Measurements from ENCODE around the gene TMEM80. TPM values are rescaled to one million over a fixed set of nuclear protein-coding genes. Genes with fewer than 3 reads are reported as not detected.
A peak's percentile ranks its signal among the peaks of the same experiment; 100 is the strongest.

Gene TMEM80
- total RNA-seq, 1 donor from 2014 or later: 38.7 TPM

GRCh38 chr11:708511-708910 lies 12.9 kb downstream of the TMEM80 start:
- H3K4me1 Mint-ChIP-seq: peaks cover 10% of the 10 kb centered on the region
- no peaks in the 10 kb centered on the region for H3F3A ChIP-seq (ENCODE audit: low read depth)
- H3K27me3 Mint-ChIP-seq (ENCODE audit: insufficient read depth, low read depth): peaks cover 15% of the 10 kb centered on the region
- no peaks in the 10 kb centered on the region for H3K79me2 ChIP-seq (ENCODE audit: low read depth)
- no peak overlapping the region for H3K9ac ChIP-seq
- H3K4me3 ChIP-seq: no peak overlapping the region
- TF ChIP-seq EZH2phosphoT487 (IDR thresholded peaks at IDR 0.05) (no peak), EZH2 (IDR thresholded peaks at IDR 0.05) (no peak)
- TF ChIP-seq, protein P1, sequence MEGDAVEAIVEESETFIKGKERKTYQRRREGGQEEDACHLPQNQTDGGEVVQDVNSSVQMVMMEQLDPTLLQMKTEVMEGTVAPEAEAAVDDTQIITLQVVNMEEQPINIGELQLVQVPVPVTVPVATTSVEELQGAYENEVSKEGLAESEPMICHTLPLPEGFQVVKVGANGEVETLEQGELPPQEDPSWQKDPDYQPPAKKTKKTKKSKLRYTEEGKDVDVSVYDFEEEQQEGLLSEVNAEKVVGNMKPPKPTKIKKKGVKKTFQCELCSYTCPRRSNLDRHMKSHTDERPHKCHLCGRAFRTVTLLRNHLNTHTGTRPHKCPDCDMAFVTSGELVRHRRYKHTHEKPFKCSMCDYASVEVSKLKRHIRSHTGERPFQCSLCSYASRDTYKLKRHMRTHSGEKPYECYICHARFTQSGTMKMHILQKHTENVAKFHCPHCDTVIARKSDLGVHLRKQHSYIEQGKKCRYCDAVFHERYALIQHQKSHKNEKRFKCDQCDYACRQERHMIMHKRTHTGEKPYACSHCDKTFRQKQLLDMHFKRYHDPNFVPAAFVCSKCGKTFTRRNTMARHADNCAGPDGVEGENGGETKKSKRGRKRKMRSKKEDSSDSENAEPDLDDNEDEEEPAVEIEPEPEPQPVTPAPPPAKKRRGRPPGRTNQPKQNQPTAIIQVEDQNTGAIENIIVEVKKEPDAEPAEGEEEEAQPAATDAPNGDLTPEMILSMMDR (IDR thresholded peaks at IDR 0.05): no peak
- no peak overlapping the region for H3K27ac Mint-ChIP-seq
- H2AFZ ChIP-seq (replicated peaks): no peak overlapping the region
- peaks cover 15% of the 10 kb centered on the region for H3K4me1 ChIP-seq
- H3K9me3 ChIP-seq (ENCODE audit: low read depth): no peaks in the 10 kb centered on the region
- no peak overlapping the region for H3K4me3 Mint-ChIP-seq
- H3K27ac ChIP-seq: no peak overlapping the region
- no peak overlapping the region for H3K4me2 ChIP-seq
- peaks cover 22% of the 10 kb centered on the region for H3K27me3 ChIP-seq
- H3K9me3 Mint-ChIP-seq: no peaks in the 10 kb centered on the region
- DNase-seq (ENCODE audit: low spot score): no peak
- peaks cover 14% of the 10 kb centered on the region for H4K20me1 ChIP-seq (ENCODE audit: low read depth)
- no peaks in the 10 kb centered on the region for H3K36me3 ChIP-seq
- no peaks in the 10 kb centered on the region for H3K36me3 Mint-ChIP-seq

- Histone ChIP-seq H4K20me1 (ENCODE audit: low read depth) (peaks cover 8% of the 10 kb centered on the region), H3F3A (ENCODE audit: low read depth) (no peaks in the 10 kb centered on the region), H3K79me2 (ENCODE audit: low read depth) (no peaks in the 10 kb centered on the region), H3K27ac (no peak overlapping the region), H3K4me1 (peaks cover 15% of the 10 kb centered on the region), H3K4me2 (no peak overlapping the region), H3K4me3 (no peak overlapping the region), H3K9ac (no peak overlapping the region), H3K36me3 (no peaks in the 10 kb centered on the region), H3K9me3 (ENCODE audit: low read depth) (no peaks in the 10 kb centered on the region), H2AFZ (replicated peaks) (no peak overlapping the region), H3K27me3 (peaks cover 22% of the 10 kb centered on the region)
- Mint-ChIP-seq H3K27me3 (ENCODE audit: insufficient read depth, low read depth) (peaks cover 14% of the 10 kb centered on the region), H3K27ac (no peak overlapping the region), H3K4me1 (peaks cover 10% of the 10 kb centered on the region), H3K4me3 (no peak overlapping the region), H3K36me3 (no peaks in the 10 kb centered on the region), H3K9me3 (no peaks in the 10 kb centered on the region)
- DNase-seq (ENCODE audit: low spot score): no peak
- TF ChIP-seq, protein P1 (IDR thresholded peaks at IDR 0.05): no peak
- no peak for TF ChIP-seq EZH2 (IDR thresholded peaks at IDR 0.05)
- TF ChIP-seq EZH2phosphoT487 (IDR thresholded peaks at IDR 0.05): no peak
These were observed 13.7 kb downstream of the TMEM80 start for GRCh38 chr11:709109-709997.

- Histone ChIP-seq H3F3A (ENCODE audit: low read depth) (no peaks in the 10 kb centered on the region), H3K4me2 (no peak overlapping the region), H3K36me3 (no peaks in the 10 kb centered on the region), H3K4me3 (no peak overlapping the region), H3K27me3 (peaks cover 4% of the 10 kb centered on the region), H4K20me1 (ENCODE audit: low read depth) (no peaks in the 10 kb centered on the region), H3K4me1 (no peaks in the 10 kb centered on the region), H3K9ac (no peak overlapping the region), H3K79me2 (ENCODE audit: low read depth) (no peaks in the 10 kb centered on the region), H3K9me3 (ENCODE audit: low read depth) (no peaks in the 10 kb centered on the region), H3K27ac (no peak overlapping the region), H2AFZ (replicated peaks) (no peak overlapping the region)
- no peak for DNase-seq (ENCODE audit: low spot score)
- H3K9me3 Mint-ChIP-seq: peaks cover 8% of the 10 kb centered on the region
- H3K4me3 Mint-ChIP-seq: no peak overlapping the region
- H3K27ac Mint-ChIP-seq: peak overlapping the region; percentile 44
- H3K36me3 Mint-ChIP-seq: no peaks in the 10 kb centered on the region
- H3K4me1 Mint-ChIP-seq: peaks cover 11% of the 10 kb centered on the region
- peaks cover 9% of the 10 kb centered on the region for H3K27me3 Mint-ChIP-seq (ENCODE audit: insufficient read depth, low read depth)
- TF ChIP-seq EZH2phosphoT487 (IDR thresholded peaks at IDR 0.05) (no peak), EZH2 (IDR thresholded peaks at IDR 0.05) (no peak)
- TF ChIP-seq, protein P1 (IDR thresholded peaks at IDR 0.05): no peak
These were observed 18.8 kb downstream of the TMEM80 start for GRCh38 chr11:714436-714835.

All from neural progenitor cell (in vitro differentiated cells).